ENCODE data around the gene WNT3A. TPM values are rescaled to one million over a fixed set of nuclear protein-coding genes. Genes with fewer than 3 reads are reported as not detected.

Gene WNT3A
- total and polyA plus RNA-seq, 2 experiments from 2014 or later: not detected

DNA sequence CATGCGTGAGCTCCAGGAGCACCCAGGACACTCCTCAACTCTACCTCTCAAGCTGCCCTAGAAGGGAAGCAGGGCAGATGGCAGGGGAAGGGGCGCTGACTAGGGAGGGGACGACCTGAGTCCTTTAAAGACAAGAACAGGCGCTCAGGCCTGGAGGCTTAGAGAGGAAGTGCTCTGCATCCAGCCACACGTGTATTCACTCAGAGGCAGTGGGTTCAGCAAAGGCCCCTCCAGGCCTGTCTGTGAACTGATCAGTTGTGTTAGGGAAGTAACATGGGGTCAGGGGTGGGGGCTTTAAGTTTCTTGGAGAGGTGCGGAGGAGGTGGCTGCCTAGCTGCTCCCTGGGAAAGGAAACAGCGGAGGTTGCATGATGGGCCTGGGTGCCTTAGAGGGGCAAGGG lies 38.6 kb downstream of the WNT3A start:
- TF ChIP-seq CTCF (IDR thresholded peaks at IDR 0.05; ENCODE audit: low read depth, low read length): no peak
- peaks cover 22% of the 10 kb centered on the region for H3K27me3 ChIP-seq
- no peaks in the 10 kb centered on the region for H3K36me3 ChIP-seq
- DNase-seq (ENCODE audit: low read depth in 1 of 2, low spot score in 1 of 2): no peak
- H3K27ac ChIP-seq: no peak overlapping the region
- H3K4me3 ChIP-seq: no peak overlapping the region
- H3K4me1 ChIP-seq (ENCODE audit: low read depth): no peaks in the 10 kb centered on the region
- H3K9me3 ChIP-seq (ENCODE audit: low read depth): no peaks in the 10 kb centered on the region

GRCh38 chr1:228045871-228046270 lies 39.1 kb downstream of the WNT3A start:
- Histone ChIP-seq H3K27me3 (peaks cover 19% of the 10 kb centered on the region), H3K4me1 (ENCODE audit: low read depth) (no peaks in the 10 kb centered on the region), H3K9me3 (ENCODE audit: low read depth) (no peaks in the 10 kb centered on the region), H3K36me3 (no peaks in the 10 kb centered on the region), H3K27ac (no peak overlapping the region), H3K4me3 (no peak overlapping the region)
- TF ChIP-seq CTCF (IDR thresholded peaks at IDR 0.05; ENCODE audit: low read depth, low read length): no peak
- no peak for DNase-seq (ENCODE audit: low read depth in 1 of 2, low spot score in 1 of 2)

DNA sequence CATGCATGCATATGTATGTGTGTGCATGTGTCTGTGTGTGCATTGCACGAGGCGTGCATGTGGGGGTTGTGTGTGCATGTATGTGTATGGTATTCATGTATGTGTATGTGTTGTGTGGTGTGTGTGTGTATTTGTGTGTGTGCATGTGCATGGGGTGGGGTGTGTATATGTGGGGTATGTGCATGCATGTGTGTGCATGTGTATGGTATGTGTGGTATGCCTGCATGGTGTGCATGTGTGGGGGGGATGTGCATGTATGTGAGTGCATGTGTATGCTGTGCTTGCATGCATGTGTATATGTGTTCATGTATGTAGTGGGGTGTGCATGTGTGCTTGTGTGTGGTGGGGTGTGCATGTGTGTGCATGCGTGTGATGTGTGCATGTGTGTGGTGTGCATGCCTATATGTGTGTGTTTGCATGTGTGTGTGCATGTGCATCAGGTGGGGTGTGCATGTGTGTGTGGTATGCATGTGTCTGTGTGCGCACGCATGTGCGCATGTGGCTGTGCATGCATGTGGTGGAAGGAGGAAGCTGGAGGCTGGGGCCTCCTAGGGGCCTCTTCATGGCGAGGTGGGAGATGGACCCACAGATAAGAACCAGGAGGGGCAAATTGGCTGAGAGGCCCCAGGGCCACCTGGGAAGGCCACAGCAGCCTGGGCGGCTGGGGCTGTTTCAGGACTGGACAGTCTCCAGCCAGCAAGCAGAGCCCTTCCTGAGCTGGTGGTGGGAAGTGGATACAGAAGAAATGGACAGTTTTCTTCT lies 39.8 kb downstream of the WNT3A start:
- Histone ChIP-seq H3K4me3 (no peak overlapping the region), H3K27me3 (peaks cover 12% of the 10 kb centered on the region)
- no peak for DNase-seq (ENCODE audit: low read depth in 1 of 2, low spot score in 1 of 2)

GRCh38 chr1:228047183-228047466 lies 40.3 kb downstream of the WNT3A start:
- no peak overlapping the region for H3K4me3 ChIP-seq
- TF ChIP-seq CTCF (IDR thresholded peaks at IDR 0.05; ENCODE audit: low read depth, low read length): no peak
- H3K4me1 ChIP-seq (ENCODE audit: low read depth): no peaks in the 10 kb centered on the region
- no peaks in the 10 kb centered on the region for H3K36me3 ChIP-seq
- no peak for DNase-seq (ENCODE audit: low read depth in 1 of 2, low spot score in 1 of 2)
- H3K9me3 ChIP-seq (ENCODE audit: low read depth): no peaks in the 10 kb centered on the region
- peaks cover 8% of the 10 kb centered on the region for H3K27me3 ChIP-seq
- H3K27ac ChIP-seq: no peak overlapping the region

More for the DNA sequence above, 39.8 kb downstream of the WNT3A start:
- H3K27ac ChIP-seq: no peak overlapping the region
- H3K9me3 ChIP-seq (ENCODE audit: low read depth): no peaks in the 10 kb centered on the region
- no peaks in the 10 kb centered on the region for H3K36me3 ChIP-seq
- no peak for TF ChIP-seq CTCF (IDR thresholded peaks at IDR 0.05; ENCODE audit: low read depth, low read length)
- no peaks in the 10 kb centered on the region for H3K4me1 ChIP-seq (ENCODE audit: low read depth)

GRCh38 chr1:228048120-228048519 lies 41.3 kb downstream of the WNT3A start:
- DNase-seq (ENCODE audit: low read depth in 1 of 2, low spot score in 1 of 2): no peak
- no peak overlapping the region for H3K27ac ChIP-seq
- H3K36me3 ChIP-seq: no peaks in the 10 kb centered on the region
- no peak overlapping the region for H3K4me3 ChIP-seq
- H3K27me3 ChIP-seq: no peaks in the 10 kb centered on the region
- H3K9me3 ChIP-seq (ENCODE audit: low read depth): no peaks in the 10 kb centered on the region
- no peaks in the 10 kb centered on the region for H3K4me1 ChIP-seq (ENCODE audit: low read depth)
- TF ChIP-seq CTCF (IDR thresholded peaks at IDR 0.05; ENCODE audit: low read depth, low read length): no peak
